CD4-positive, CD25-positive, alpha-beta regulatory T cell (primary cell): ENCODE measurements around the gene RPS6KA2. TPM values are rescaled to one million over a fixed set of nuclear protein-coding genes. Genes with fewer than 3 reads are reported as not detected.
A peak's percentile ranks its signal among the peaks of the same experiment; 100 is the strongest.

Experiments
- ATAC-seq, 2 donors: fragments of 150-1000 bp; cut with Tn5 transposase; one replicate each; pipeline ENCODE4 v1.10.0; 2021; ENCODE audit warnings: low read depth in 2 of 2, moderate number of reproducible peaks in 2 of 2, moderate library complexity in 1 of 2
- DNase-seq, 3 donors: peaks; one replicate each; pipeline versions ENCODE4 v3.0.0 to v3.0.0-alpha.2; 2012 to 2022; ENCODE audit warnings: mixed read lengths in 1 of 3
- H3K27ac ChIP-seq: one replicate; pipeline ENCODE4 v1.7.0; 2013; ENCODE audit warnings: mild to moderate bottlenecking, low read length; ENCODE audit not compliant: insufficient read depth, poor library complexity, severe bottlenecking
- H3K27me3 ChIP-seq: one replicate; pipeline ENCODE4 v1.7.0; 2013; ENCODE audit warnings: low read length; ENCODE audit not compliant: control insufficient read depth, insufficient read depth
- H3K36me3 ChIP-seq: one replicate; pipeline ENCODE4 v1.7.0; 2013; ENCODE audit warnings: mild to moderate bottlenecking, low read length, moderate library complexity; ENCODE audit not compliant: control insufficient read depth, insufficient read depth
- H3K4me1 ChIP-seq: 2 replicates; pipeline ENCODE4 v1.7.0; 2013; ENCODE audit warnings: mild to moderate bottlenecking, low read length; ENCODE audit not compliant: insufficient read depth, control insufficient read depth, poor library complexity, severe bottlenecking
- H3K4me3 ChIP-seq: one replicate; pipeline ENCODE4 v1.7.0; 2013; ENCODE audit warnings: low read depth, mild to moderate bottlenecking, low read length, moderate library complexity
- H3K9me3 ChIP-seq, 2 experiments: 1 replicate in 1 of 2; 2 replicates in 1 of 2; pipeline ENCODE4 v1.7.0; 2013; ENCODE audit warnings: low read length in 2 of 2, mild to moderate bottlenecking in 1 of 2, moderate library complexity in 1 of 2; ENCODE audit not compliant: control insufficient read depth in 2 of 2
- H3K27ac Mint-ChIP-seq, 3 donors: one replicate each; pipeline ENCODE4 v1.8.0; 2020 to 2022; ENCODE audit warnings: mild to moderate bottlenecking in 3 of 3, mixed read lengths in 3 of 3, moderate library complexity in 2 of 3
- H3K27me3 Mint-ChIP-seq: one replicate; pipeline ENCODE4 v1.8.0; 2022; ENCODE audit warnings: mild to moderate bottlenecking, mixed read lengths
- H3K36me3 Mint-ChIP-seq: one replicate; pipeline ENCODE4 v1.8.0; 2020; ENCODE audit warnings: mixed read lengths
- H3K4me1 Mint-ChIP-seq, 4 donors: one replicate each; pipeline ENCODE4 v1.8.0; 2020 to 2022; ENCODE audit warnings: mixed read lengths in 4 of 4, mild to moderate bottlenecking in 1 of 4
- H3K4me3 Mint-ChIP-seq, 4 donors: one replicate each; pipeline ENCODE4 v1.8.0; 2020 to 2022; ENCODE audit warnings: mild to moderate bottlenecking in 4 of 4, mixed read lengths in 4 of 4, moderate library complexity in 3 of 4
- H3K9me3 Mint-ChIP-seq, 7 donors: one replicate each; pipeline ENCODE4 v1.8.0; 2020 to 2022; ENCODE audit warnings: mixed read lengths in 7 of 7, mild to moderate bottlenecking in 3 of 7, moderate library complexity in 2 of 7
- polyA plus RNA-seq, 4 donors: library from polyadenylated mRNA; unstranded; fragments of 300-500 nt; fragmentation: Illumina TruSeq; gene quantifications; one replicate each; pipeline ENCODE4 v1.2.3, GENCODE V29; 2021
- total RNA-seq: library from RNA; stranded (reverse); gene quantifications from one replicate; pipeline ENCODE4 v1.2.3, GENCODE V29; 2022

The RPS6KA2 gene
- total and polyA plus RNA-seq, 5 donors from 2014 or later: 3.3 to 7.4 (median 5.2) TPM

DNA sequence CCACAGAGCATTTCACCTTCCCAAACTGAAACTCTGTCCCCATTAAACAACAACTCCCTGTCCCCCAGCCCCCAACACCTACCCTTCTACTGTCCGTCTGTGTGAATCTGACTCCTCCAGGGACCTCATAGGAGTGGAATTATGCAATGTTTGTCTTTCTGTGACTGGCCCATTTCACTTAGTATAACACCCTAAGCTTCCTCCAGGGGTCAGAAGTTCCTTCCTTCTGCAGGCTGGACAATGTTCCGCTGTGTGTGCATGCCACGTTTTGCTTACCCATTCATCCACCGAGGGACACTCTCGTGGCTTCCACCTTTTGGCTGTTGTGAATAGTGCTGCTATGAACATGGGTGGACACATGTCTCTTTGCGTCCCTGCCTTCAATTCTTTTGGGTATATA, 206.7 kb downstream of the RPS6KA2 start:
- H3K36me3 ChIP-seq: no peaks in the 10 kb centered on the region
- Mint-ChIP-seq H3K4me3 (peak overlapping the region in 1 of 4 donors; percentile 53), H3K27ac (peak overlapping the region; percentile 92 to 99 (median 97)), H3K4me1 (peaks cover 24 to 63% (median 53%) of the 10 kb centered on the region in 4 donors), H3K36me3 (peaks cover 14% of the 10 kb centered on the region), H3K9me3 (peaks cover 0 to 15% (median 2%) of the 10 kb centered on the region in 7 donors), H3K27me3 (peaks cover 4% of the 10 kb centered on the region)
- no peaks in the 10 kb centered on the region for H3K27me3 ChIP-seq
- H3K4me1 ChIP-seq: peaks cover 59% of the 10 kb centered on the region
- H3K9me3 ChIP-seq: no peaks in the 10 kb centered on the region
- H3K4me3 ChIP-seq: peak overlapping the region; percentile 13
- peak overlapping the region; percentile 73 for H3K27ac ChIP-seq
- DNase-seq (no peak), ATAC-seq (no peak)

DNA sequence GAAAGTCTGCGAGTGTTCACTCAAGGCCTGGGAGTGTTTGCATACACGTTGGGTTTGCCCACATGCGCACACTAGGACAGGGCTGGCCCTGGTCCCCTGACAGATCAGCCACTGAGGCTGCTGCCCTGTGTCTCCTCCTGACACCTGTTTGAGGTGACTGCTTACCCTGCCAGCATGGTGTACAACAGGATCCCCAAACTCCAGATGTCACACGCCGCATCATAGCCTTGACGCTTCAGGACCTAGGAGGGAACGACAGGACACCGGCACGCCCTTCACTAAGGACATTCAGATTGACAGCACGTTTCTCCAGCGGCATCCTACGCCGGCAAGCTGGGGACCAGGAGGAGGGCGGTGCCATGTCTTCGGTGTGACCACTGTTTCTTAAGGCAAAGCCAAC, 207.3 kb downstream of the RPS6KA2 start:
- H3K36me3 Mint-ChIP-seq: peaks cover 14% of the 10 kb centered on the region
- H3K4me1 Mint-ChIP-seq: peaks cover 28 to 68% (median 56%) of the 10 kb centered on the region in 4 donors
- H3K4me3 ChIP-seq: peak overlapping the region; percentile 57
- peaks cover 65% of the 10 kb centered on the region for H3K4me1 ChIP-seq
- DNase-seq: no peak
- H3K27ac Mint-ChIP-seq: peak overlapping the region; percentile 92 to 99 (median 97)
- ATAC-seq: peak in 1 of 2 donors; percentile 4
- H3K36me3 ChIP-seq: no peaks in the 10 kb centered on the region
- H3K27me3 Mint-ChIP-seq: peaks cover 4% of the 10 kb centered on the region
- H3K9me3 ChIP-seq: no peaks in the 10 kb centered on the region
- no peaks in the 10 kb centered on the region for H3K27me3 ChIP-seq
- peaks cover 0 to 15% (median 2%) of the 10 kb centered on the region in 7 donors for H3K9me3 Mint-ChIP-seq
- H3K4me3 Mint-ChIP-seq: peak overlapping the region in 3 of 4 donors; percentile 56 to 64 (median 59)
- peak overlapping the region; percentile 73 for H3K27ac ChIP-seq

GRCh38 chr6:166419286-166419685, 207.8 kb downstream of the RPS6KA2 start:
- Histone ChIP-seq H3K4me3 (peak overlapping the region; percentile 57), H3K4me1 (peaks cover 69% of the 10 kb centered on the region), H3K9me3 (no peaks in the 10 kb centered on the region), H3K27ac (peak overlapping the region; percentile 73), H3K27me3 (no peaks in the 10 kb centered on the region), H3K36me3 (no peaks in the 10 kb centered on the region)
- Mint-ChIP-seq H3K27me3 (peaks cover 4% of the 10 kb centered on the region), H3K4me1 (peaks cover 28 to 73% (median 61%) of the 10 kb centered on the region in 4 donors), H3K36me3 (peaks cover 14% of the 10 kb centered on the region), H3K4me3 (peak overlapping the region; percentile 7 to 64 (median 58)), H3K27ac (peak overlapping the region; percentile 92 to 99 (median 97)), H3K9me3 (peaks cover 0 to 15% (median 2%) of the 10 kb centered on the region in 7 donors)
- ATAC-seq (peak; percentile 64 to 75), DNase-seq (peak; percentile 29 to 91 (median 48))

DNA sequence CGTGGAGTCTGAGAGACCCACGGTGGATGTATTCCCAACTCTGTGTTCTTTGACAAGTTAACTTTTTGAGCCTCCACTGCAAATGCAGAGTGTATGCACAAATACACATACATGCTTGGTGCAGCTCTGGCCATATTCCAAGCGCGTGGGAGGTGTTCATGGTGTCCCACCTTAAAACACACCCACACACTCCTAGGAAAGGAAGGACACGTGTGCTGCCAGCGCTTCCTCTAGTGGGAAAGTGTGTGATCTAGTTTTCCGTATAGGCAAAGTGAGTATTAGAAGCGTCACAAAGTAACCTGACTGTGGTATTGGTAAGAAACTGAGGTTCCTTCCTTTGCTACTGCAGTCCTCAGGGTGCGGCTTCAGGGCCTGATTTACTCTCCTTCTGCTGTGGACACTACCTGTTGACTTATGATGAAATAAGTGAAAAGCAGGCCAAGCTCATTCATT, 208.3 kb downstream of the RPS6KA2 start:
- ATAC-seq: no peak
- peaks cover 28 to 78% (median 64%) of the 10 kb centered on the region in 4 donors for H3K4me1 Mint-ChIP-seq
- H3K27ac Mint-ChIP-seq: peak overlapping the region; percentile 92 to 99 (median 97)
- H3K27me3 Mint-ChIP-seq: peaks cover 4% of the 10 kb centered on the region
- Histone ChIP-seq H3K27ac (peak overlapping the region; percentile 73), H3K9me3 (no peaks in the 10 kb centered on the region), H3K27me3 (no peaks in the 10 kb centered on the region), H3K4me3 (peak overlapping the region; percentile 57), H3K36me3 (no peaks in the 10 kb centered on the region), H3K4me1 (peaks cover 74% of the 10 kb centered on the region)
- peaks cover 14% of the 10 kb centered on the region for H3K36me3 Mint-ChIP-seq
- no peak for DNase-seq
- peak overlapping the region; percentile 7 to 64 (median 58) for H3K4me3 Mint-ChIP-seq
- H3K9me3 Mint-ChIP-seq: peaks cover 0 to 15% (median 2%) of the 10 kb centered on the region in 7 donors

DNA sequence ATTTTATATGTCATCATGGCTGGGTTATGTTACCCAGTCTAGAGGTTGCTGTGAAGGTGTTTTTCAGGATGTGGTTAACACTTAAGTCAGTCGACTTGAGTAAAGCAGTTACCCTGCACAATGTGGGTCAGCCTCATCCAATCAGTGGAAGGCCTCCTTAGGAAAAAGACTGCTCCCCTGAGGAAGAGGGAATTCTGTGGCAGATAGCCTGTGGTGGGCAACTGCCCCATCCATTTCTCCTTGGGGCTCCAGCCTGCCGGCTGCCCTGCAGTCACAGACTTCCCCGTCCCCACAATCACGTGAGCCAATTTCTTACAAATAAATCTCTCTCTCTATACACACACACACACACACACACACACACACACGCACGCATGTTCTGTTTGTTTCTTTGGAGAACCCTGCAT, 209.8 kb downstream of the RPS6KA2 start:
- peaks cover 88% of the 10 kb centered on the region for H3K4me1 ChIP-seq
- Mint-ChIP-seq H3K27me3 (peaks cover 4% of the 10 kb centered on the region), H3K27ac (peak overlapping the region; percentile 97 to 99 (median 98)), H3K9me3 (peaks cover 0 to 15% (median 2%) of the 10 kb centered on the region in 7 donors), H3K36me3 (peaks cover 14% of the 10 kb centered on the region), H3K4me1 (peaks cover 28 to 89% (median 69%) of the 10 kb centered on the region in 4 donors), H3K4me3 (peak overlapping the region; percentile 78 to 92 (median 84))
- no peaks in the 10 kb centered on the region for H3K9me3 ChIP-seq
- H3K27ac ChIP-seq: peak overlapping the region; percentile 73
- peak; percentile 33 to 94 (median 84) for DNase-seq
- H3K27me3 ChIP-seq: no peaks in the 10 kb centered on the region
- peak overlapping the region; percentile 55 for H3K4me3 ChIP-seq
- H3K36me3 ChIP-seq: no peaks in the 10 kb centered on the region
- peak; percentile 83 to 84 for ATAC-seq

- DNase-seq (no peak), ATAC-seq (no peak)
- Mint-ChIP-seq H3K4me3 (peak overlapping the region; percentile 70 to 82 (median 75)), H3K27ac (peak overlapping the region; percentile 97 to 99 (median 98)), H3K36me3 (peaks cover 14% of the 10 kb centered on the region), H3K27me3 (peaks cover 4% of the 10 kb centered on the region), H3K4me1 (peaks cover 28 to 95% (median 76%) of the 10 kb centered on the region in 4 donors), H3K9me3 (peaks cover 0 to 15% (median 2%) of the 10 kb centered on the region in 7 donors)
- Histone ChIP-seq H3K27ac (peak overlapping the region; percentile 49), H3K36me3 (no peaks in the 10 kb centered on the region), H3K9me3 (no peaks in the 10 kb centered on the region), H3K4me1 (peaks cover 98% of the 10 kb centered on the region), H3K27me3 (no peaks in the 10 kb centered on the region), H3K4me3 (peak overlapping the region; percentile 60)
Measured at GRCh38 chr6:166415833-166416347, 211.2 kb downstream of the RPS6KA2 start.

GRCh38 chr6:166415306-166415705, 211.7 kb downstream of the RPS6KA2 start:
- no peaks in the 10 kb centered on the region for H3K9me3 ChIP-seq
- peaks cover 30 to 97% (median 77%) of the 10 kb centered on the region in 4 donors for H3K4me1 Mint-ChIP-seq
- peak; percentile 26 to 42 for ATAC-seq
- peak in 2 of 3 donors; percentile 56 to 86 for DNase-seq
- H3K9me3 Mint-ChIP-seq: peaks cover 0 to 15% (median 2%) of the 10 kb centered on the region in 7 donors
- H3K4me3 Mint-ChIP-seq: peak overlapping the region; percentile 1 to 76 (median 62)
- H3K4me3 ChIP-seq: peak overlapping the region; percentile 60
- peaks cover 94% of the 10 kb centered on the region for H3K4me1 ChIP-seq
- H3K27me3 ChIP-seq: no peaks in the 10 kb centered on the region
- H3K36me3 ChIP-seq: no peaks in the 10 kb centered on the region
- peaks cover 14% of the 10 kb centered on the region for H3K36me3 Mint-ChIP-seq
- H3K27me3 Mint-ChIP-seq: peaks cover 4% of the 10 kb centered on the region
- H3K27ac ChIP-seq: peak overlapping the region; percentile 49
- peak overlapping the region; percentile 97 to 99 (median 98) for H3K27ac Mint-ChIP-seq
